GM21529 (cell line): ENCODE results near the gene LUZP4.
A peak's percentile ranks its signal among the peaks of the same experiment; 100 is the strongest.
"Not testable (repeated sequence)": the region's sequence is repeated elsewhere in the genome, so short reads cannot be mapped to it uniquely, and the experiment has no call there.

Experiments
- ATAC-seq: cut with Tn5 transposase; IDR thresholded peaks from one replicate; pipeline ENCODE4 v1.9.1; 2021; ENCODE audit not compliant: unreplicated experiment

LUZP4 gene

GRCh38 chrX:115289465-115289864 is at the start of gene LUZP4:
Gene LUZP4 (plus strand): TSS chrX:115289715. CDS start chrX:115289760, 45 bp downstream.
- no peak for ATAC-seq

DNA sequence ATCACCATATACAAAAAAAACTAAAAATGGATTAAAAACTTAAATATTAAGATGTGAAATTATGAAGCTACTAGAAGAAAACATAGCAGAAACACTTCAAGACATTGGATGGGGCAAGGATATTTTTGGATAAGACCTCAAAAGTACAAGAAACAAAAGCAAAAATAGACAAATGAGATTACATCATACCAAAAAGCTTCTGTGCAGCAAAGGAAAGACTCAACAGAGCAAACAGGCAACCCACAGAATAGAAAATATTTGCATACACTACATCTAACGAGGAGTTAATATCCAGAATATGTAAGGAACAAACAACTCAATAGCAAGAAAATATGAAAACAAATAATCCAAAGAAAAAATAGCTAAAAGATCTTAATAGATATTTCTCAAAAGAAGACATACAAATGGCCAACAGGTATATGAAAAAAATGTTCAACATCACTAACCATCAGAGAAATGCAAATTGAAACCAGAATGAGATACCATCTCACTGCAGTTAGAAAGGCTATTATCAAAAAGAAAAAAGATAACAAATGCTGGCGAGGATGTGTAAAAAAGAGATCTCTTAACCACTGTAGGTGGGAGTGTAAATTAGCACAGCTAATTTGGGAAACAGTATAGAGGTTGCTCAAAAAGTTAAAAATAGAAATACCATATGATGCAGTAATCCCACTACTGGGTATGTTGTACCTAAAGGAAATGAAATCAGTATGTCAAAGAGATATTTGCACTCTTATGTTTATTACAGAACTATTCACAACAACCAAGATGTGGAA is 37.9 kb upstream of the LUZP4 start:
- ATAC-seq: peak; percentile 67

GRCh38 chrX:115255003-115255402 is 34.5 kb upstream of the LUZP4 start:
- ATAC-seq: no peak

DNA sequence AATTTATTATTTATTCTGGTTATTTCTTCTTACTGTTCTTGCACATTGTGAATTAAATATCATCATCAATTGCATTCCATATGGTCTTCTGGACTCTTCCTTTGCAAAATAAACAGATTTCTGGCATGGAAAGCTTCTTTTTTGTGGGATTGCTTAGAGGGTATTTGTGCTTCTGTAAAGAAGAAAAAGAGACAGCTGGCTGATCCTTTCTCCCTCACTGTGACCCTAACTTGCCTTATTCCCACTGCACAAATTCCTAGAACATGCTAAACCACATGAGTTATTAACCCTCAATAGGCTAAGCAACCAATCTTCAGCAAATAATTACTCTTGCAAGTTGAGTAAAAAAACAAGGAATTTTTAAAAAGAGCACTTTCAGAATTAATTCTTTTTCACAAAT is 31.8 kb upstream of the LUZP4 start:
- ATAC-seq: no peak

DNA sequence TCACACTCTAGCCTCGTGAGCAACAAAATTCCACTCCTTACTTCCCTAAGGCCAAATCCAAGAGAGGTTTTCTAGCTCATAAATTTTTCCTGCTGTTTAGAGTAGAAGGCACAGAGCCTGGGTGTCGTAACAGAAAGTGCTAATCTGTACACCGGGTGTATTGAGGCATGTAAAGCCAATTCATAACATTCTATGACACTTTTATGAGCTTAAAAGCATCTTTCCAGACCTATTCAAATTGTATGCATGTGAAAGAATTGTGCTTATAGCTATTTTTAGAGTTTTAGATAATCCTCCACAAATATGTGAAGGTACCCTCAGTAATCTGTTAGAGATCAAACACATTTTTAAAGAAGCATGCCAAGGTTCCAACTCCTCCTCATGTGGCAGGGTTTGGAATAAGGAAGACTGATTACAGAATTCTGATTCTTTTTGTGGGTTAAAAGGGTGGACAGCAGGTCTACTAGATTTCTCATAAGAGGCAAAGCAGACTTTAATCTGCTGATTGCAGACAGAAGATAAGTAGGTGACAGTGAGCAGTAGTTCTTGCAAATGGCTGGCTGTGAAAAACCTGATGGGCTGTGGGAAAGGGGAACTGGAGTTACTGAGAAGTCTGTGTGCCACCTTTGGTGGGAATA is 30.2 kb upstream of the LUZP4 start:
- no peak for ATAC-seq

- ATAC-seq: no peak
These were observed 29.2 kb upstream of the LUZP4 start for GRCh38 chrX:115260330-115260729.

- no peak for ATAC-seq
These were observed 28.4 kb upstream of the LUZP4 start for GRCh38 chrX:115261148-115261547.

- no peak for ATAC-seq
These were observed 25.5 kb upstream of the LUZP4 start for GRCh38 chrX:115264009-115264408.

DNA sequence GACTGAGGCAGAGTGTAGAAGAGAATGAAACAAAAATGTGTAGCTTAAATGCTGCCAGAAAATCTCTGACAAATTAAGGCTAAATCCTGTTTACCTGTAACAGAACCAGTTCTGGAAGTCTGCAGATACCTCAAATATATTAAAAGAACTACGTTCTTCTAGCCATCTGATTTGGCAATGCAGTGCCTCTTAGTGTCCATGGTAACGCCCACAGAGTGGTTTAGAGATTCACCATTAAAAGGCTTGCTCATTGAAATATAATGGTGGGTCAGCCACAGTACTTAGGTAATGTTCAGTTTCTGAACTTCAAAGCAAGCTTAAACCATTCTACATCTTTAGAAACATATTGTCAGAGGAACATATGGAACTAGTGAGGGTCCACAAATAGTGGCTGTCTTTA is 23.2 kb upstream of the LUZP4 start:
- no peak for ATAC-seq

GRCh38 chrX:115268421-115268820 is 21.1 kb upstream of the LUZP4 start:
- ATAC-seq: peak; percentile 59

DNA sequence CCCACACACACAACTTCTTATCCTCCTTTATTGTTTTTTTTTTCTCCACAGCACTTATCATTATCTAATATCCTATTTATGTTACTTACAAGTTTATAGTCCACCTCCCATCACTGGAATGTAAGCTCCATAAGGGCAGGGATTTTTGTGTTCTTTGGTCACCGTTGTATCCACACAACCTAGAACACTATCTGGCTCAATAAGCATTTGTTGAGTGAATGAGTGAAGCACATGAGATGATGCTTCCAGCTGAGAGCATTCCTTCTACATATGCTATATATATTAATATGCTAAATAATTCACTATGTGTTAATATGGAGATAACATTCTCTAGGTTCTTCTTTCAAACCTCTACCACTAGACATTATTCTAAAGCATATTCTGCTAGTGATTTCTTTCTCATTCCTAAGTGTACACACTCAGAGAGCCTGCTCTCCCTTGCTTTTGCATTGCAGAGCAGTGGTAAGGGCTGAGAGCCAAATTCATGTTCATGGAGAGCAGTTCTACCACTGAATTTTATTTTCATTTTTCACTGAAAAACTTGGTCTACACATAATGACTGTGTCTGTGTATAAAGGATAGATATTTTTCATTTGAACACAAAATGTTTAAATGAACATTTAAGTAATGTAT is 20.3 kb upstream of the LUZP4 start:
- no peak for ATAC-seq

- no peak for ATAC-seq
These were observed 4.6 kb upstream of the LUZP4 start for GRCh38 chrX:115284877-115285276.

DNA sequence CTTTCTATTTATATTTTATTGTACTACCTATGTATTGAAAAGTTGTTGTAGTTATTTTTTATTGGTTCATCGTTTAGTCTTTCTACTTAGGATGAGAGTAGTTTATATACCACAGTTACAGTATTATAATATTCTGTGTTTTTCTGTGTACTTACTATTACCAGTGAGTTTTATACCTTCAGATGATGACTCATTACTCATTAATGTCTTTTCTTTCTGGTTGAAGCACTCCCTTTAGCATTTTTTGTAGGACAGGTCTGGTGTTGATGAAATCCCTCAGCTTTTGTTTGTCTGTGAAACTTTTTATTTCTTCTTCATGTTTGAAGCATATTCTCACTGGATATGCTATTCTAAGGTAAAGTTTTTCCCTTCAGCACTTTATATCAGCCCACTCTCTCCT is 7.7 kb downstream of the LUZP4 start:
- no peak for ATAC-seq

GRCh38 chrX:115311139-115311538 is 21.6 kb downstream of the LUZP4 start:
- ATAC-seq: no peak

DNA sequence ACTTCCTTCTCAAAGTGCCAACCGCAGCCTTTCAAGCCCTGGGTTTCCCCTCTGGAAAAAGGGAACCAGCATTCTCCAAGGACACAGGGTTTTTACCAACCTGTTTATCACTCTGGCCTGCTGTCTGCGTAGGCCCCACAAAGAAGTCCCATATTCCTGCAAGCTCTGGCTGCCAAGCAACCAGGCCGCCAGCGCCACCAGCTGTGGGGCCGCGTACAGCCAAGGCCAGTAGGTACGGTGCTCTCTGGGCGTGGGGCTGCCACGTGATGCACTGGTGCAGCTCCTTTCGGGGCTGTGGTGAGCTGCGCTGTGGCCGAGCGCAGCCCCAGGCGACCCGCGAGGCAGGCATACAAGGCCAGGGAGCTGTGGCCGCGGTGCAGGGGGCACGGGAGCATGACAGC is 22.1 kb downstream of the LUZP4 start:
- ATAC-seq: no peak

DNA sequence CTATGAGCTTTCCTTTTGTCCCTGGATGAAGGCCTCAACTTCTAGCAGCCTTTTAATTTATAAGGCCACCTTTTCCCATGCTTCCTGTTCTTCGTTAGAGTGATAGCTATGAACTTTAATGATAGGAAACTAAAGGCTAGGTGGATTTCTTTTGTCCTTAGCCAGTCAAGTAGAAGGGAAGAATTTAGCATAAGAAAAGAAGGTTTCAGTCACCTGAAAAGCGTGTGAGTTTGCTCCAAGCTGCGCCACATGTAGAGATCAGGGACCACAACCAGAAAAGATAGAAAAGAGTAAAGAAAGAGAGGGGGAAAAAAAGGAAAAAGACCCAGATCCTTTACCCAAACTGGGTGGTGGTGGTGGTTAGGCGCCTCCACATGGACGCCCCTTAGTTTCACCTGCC is 28.6 kb downstream of the LUZP4 start:
- ATAC-seq: no peak

- no peak for ATAC-seq
These were observed 32.9 kb downstream of the LUZP4 start for GRCh38 chrX:115322375-115322774.

- no peak for ATAC-seq
These were observed 34.7 kb downstream of the LUZP4 start for GRCh38 chrX:115324194-115324593.

DNA sequence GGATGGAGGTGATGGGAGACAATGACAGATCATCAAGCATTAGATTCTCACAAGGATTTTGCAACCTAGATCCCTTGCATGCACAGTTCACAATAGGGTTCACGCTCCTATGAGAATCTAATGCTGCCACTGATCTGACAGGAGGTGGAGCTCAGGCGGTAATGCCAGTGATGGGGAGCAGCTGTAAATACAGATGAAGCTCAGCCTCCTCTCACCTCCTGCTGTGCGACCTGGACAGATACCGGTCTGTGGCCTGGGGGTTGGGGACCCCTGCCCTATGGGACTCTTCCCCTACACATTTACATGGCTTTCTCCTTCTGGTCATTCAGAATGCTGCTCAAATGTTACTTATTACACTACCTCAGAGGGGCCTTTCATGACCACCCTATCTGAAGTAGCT is 39.8 kb downstream of the LUZP4 start:
- ATAC-seq: not testable (repeated sequence)

GRCh38 chrX:115330498-115331168 is 41.1 kb downstream of the LUZP4 start:
- peak; percentile 63 for ATAC-seq

GRCh38 chrX:115332832-115333231 is 43.3 kb downstream of the LUZP4 start:
- ATAC-seq: no peak

DNA sequence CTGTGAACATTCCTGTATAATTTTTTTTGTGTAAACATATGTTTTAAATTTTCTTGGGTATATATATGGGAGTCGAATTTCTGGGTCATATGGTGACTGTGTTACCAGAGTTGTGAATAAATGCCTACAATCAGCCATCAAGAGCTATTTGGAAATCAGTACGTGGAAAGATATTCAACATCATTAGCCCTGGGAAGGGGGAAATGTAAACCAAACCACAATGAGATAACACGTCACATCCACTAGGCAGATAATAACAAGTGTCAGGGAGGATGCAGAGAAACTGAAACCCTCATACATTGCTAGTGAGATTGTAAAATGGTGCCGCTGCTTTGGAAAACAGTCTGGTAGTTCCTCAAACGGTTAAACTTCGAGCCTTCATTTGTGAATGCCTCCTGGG is 43.9 kb downstream of the LUZP4 start:
- ATAC-seq: no peak
